AG09319 (cell line): Measurements from ENCODE around the gene DNAH8.

Source experiments
- DNase-seq: peaks from one replicate; pipeline ENCODE4 v3.0.0-alpha.2; 2010; ENCODE audit warnings: low read depth; ENCODE audit errors: extremely low read depth
- CTCF ChIP-seq: IDR thresholded peaks from 2 replicates; pipeline ENCODE4 v1.5.1; 2011; ENCODE audit warnings: low read depth, mild to moderate bottlenecking, inconsistent platforms, low read length, moderate library complexity

The DNAH8 gene

DNA sequence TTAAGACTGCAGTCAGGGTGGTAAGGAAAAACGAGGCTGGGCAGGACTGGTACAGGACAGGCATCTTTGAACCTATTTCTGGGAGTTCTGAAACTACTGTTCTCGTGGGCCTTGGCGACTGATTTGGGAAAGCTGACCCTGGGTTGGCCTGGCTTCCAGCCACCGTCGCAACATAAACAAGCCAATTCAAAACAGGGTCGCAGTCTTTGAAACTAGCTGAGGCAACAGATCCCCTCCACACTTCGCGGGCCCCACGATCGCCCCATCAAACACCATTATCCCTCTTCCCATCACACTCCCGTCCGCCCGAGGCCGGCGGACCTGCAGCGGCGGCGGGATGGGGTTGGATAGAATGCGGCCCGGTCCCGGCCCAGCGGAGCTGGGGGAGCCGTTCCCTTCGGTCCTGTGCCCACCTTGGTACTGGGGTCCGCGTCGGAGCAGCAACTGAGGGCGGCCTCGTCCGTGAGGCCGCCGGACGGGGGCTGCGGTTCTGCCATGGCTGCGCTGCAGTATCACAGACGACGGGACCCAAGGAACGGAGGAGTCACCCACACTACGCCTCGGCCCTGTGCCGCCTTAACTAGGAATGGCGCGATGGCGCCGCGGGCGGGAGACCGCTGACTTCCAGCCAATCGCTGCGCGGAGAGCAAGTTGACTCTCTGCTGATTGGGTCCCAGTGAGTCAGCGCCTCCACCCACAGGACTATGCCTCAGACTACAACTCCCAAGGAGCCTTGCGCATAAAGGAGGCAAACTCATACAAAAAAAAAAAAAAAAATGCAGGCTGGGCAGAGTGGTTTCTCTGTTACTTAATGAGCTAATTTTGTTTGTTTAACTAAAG lies 12.3 kb upstream of the DNAH8 start, which contains the start of gene GLO1:
Gene GLO1, minus strand, starts transcription at position 588 of the 840 bp plus-strand sequence. Its CDS starts 91 bp downstream, at position 497.
- TF ChIP-seq CTCF = no peak
- peak; percentile 97 for DNase-seq

DNA sequence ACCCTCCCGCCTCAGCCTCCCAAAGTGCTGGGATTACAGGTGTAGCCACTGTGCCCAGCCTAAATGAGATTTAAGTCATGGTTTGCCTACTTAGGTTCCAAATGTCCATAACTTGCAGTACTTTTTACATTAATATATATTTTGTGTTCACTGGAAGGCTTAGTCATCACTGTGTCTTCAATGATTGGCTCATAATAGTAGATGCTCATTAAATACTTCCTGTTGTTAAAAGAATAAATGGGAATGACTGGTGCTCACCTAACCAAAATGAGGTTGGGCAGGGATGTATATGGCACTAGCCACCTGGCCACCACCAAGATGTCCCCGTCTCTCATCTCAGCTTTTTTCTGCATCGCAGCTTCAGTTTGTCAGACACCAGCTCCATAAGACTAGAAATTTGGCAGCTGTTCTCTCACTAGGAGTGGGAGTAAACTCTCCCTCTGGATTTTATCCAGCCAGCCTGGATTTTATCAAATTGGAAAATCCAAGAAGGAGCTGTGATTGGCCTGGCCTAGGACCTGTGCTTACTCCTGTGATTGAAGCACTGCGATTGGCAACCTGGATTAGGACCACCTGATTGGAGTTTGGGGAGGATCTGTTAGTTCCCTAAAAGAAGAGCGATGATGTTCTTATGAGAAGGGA lies 11.0 kb upstream of the DNAH8 start:
- no peak for DNase-seq
- TF ChIP-seq CTCF = no peak

- no peak for DNase-seq
- TF ChIP-seq CTCF = no peak
These were observed 9.2 kb upstream of the DNAH8 start for GRCh38 chr6:38705924-38706323.

DNA sequence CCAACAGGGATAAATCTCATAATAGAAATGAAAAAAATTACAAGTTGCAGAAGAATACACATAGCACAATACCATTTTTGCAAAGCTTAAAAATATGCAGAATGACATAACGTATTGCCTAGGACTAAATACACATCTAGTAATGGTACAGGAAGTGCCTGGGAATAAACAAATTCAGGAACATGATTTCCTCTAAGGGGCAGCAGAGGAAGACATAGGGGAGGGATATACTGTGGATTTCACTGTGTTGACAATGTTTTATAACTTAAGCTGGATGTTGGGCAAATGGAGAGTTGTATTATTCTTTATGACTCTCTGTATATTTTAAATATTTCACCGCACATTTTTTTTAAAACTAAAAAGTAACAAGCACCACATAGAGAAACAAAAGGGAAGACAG lies 6.6 kb upstream of the DNAH8 start:
- DNase-seq = no peak

GRCh38 chr6:38713812-38714211 lies 1.3 kb upstream of the DNAH8 start:
- no peak for DNase-seq
- no peak for TF ChIP-seq CTCF

More for the DNA sequence above, 6.6 kb upstream of the DNAH8 start:
- TF ChIP-seq CTCF = no peak

- no peak for TF ChIP-seq CTCF
- DNase-seq = no peak
These were observed 684 bp upstream of the DNAH8 start for GRCh38 chr6:38714239-38715015.
